GM10266 (cell line): Measurements from ENCODE around the gene ATP1A4.

Experiments
- DNase-seq: peaks from one replicate; pipeline ENCODE4 v3.0.0; 2012; ENCODE audit errors: extremely low spot score
- CTCF ChIP-seq: IDR thresholded peaks from 2 replicates; pipeline ENCODE4 v1.5.1; 2012; ENCODE audit warnings: mild to moderate bottlenecking, low read depth; ENCODE audit not compliant: control insufficient read depth, insufficient read depth; ENCODE audit errors: missing control alignments

The ATP1A4 gene

GRCh38 chr1:160226623-160227022 lies 75.2 kb downstream of the ATP1A4 start:
- no peak for TF ChIP-seq CTCF
- peak; percentile 59 for DNase-seq

DNA sequence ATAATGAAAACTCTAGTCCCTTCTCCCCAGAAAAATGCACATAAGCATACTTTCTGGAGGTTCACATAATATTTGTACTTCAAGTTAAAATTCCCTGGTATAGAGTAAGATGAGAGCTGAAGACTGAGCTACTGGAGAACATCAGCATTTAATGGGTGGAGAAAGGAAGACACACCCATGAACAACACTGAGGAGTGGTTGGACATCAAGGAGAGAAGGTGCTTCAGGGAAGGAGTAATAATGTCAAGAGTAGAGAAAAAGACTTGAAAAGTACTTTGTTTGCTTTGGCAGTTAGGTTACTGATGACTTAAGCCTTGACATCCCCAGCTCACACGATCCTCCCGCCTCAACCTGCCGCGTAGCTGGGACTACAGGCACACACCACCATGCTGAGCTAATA lies 75.6 kb downstream of the ATP1A4 start:
- TF ChIP-seq CTCF, result no peak
- DNase-seq, result no peak

GRCh38 chr1:160227561-160227960 lies 76.2 kb downstream of the ATP1A4 start:
- TF ChIP-seq CTCF, result no peak
- DNase-seq, result no peak

DNA sequence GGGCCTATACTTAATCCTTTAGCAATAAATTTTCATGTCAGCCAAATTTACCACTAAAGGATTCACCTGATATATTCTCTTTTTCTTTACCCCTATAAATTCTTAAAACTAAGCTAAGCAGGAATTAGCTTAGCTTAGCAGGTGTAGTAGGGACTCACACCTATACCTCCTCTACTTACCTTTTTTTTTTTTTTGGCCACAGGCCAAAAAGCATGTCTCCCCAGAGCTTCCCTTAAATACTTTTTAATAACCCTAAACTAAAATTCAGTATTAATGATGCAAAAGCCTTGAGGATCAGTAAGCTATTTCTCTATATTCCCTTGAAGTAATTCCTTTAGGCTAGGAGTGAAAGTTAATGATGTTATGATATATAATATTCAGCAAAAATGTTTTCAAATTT lies 77.0 kb downstream of the ATP1A4 start:
- no peak for TF ChIP-seq CTCF
- no peak for DNase-seq

DNA sequence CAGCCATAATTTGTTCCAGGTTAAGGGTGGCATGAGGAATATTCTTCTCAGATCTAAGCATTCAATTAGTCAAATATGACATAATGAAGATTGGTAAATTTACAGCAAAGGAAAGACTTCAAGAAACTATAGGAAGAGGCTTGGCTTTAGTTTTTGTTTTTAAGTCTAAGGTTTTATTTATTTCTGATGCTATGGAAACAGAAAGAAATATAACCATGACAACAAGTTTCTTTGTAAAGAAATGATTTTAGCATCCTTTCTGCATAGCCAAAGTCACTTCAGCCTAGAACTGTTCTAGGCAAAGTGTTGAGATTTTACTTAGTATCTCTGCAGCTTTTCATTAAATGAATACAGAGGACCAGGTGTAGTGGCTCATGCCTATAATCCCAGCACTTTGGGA lies 81.5 kb downstream of the ATP1A4 start:
- no peak for DNase-seq
- TF ChIP-seq CTCF, result no peak
